Smooth muscle cell of the brain vasculature (primary cell): ENCODE measurements around the gene PHF21A.
A peak's percentile ranks its signal among the peaks of the same experiment; 100 is the strongest.
"Not testable (repeated sequence)": the region's sequence is repeated elsewhere in the genome, so short reads cannot be mapped to it uniquely, and the experiment has no call there.

ENCODE experiments used
- DNase-seq: peaks from one replicate; pipeline ENCODE4 v3.0.0-alpha.2; 2012; ENCODE audit warnings: low read depth, low spot score

The PHF21A gene

GRCh38 chr11:46036009-46036408, 85.2 kb downstream of the PHF21A start:
- no peak for DNase-seq

DNA sequence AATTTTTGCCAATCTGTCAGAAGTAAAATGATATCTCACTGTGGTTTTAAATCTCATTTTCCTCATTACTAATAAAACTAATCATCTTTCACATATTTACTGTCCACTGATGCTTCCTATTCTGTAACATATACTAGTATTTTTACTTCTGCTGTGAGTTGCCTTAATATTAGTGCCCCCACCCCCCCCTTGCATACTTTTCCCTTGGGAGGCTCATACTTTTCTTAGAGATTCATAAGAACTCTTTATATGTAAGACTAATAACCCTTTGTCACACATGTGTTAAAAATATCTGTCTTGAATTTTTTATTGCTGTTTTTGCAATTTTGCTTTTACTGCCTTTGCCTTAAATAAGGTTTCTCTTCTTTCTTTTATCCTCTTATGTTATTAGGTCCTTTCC, 87.2 kb downstream of the PHF21A start:
- DNase-seq = no peak

GRCh38 chr11:46026606-46027293, 94.5 kb downstream of the PHF21A start:
- no peak for DNase-seq

GRCh38 chr11:46020084-46020599, 101.1 kb downstream of the PHF21A start:
- DNase-seq = no peak

GRCh38 chr11:46018651-46019050, 102.6 kb downstream of the PHF21A start:
- no peak for DNase-seq

DNA sequence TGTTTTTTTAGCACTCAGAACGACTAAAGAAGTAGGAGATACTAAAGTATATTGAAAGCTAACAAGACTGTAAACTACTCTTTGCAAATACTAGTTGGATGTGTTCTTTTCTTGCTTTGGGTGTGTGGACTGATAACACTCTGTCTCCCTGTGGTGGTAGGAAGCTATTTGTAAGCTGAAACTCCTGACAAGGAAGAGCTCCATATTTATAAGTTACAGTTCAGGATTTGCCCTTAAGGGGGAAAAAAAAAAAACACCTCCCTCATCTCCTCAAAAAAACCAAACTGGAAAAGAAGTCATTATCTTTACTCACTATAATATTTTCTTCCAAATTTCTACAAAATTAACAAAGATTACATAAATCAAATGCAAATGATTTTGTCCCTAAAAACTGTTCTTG, 103.9 kb downstream of the PHF21A start:
- no peak for DNase-seq

DNA sequence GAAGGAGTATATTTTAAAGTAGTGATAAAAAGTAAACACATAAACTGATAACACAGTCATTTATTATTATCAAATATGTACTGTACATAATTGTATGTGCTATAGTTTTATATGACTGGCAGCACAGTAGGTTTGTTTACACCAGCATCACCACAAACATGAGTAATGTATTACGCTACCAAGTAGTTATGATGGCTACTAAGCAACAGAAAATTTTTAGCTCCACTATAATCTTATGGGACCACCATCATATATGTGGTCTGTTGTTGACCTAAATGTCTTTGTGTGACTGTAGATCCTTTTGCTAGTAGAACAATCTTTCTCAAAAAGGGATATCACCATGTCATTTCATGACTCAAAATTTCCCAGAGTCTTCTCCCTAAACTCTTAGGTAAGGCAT, 105.3 kb downstream of the PHF21A start:
- DNase-seq = no peak

- DNase-seq = not testable (repeated sequence)
Observed at GRCh38 chr11:46014168-46014567, 107.1 kb downstream of the PHF21A start.

GRCh38 chr11:46012185-46012584, 109.1 kb downstream of the PHF21A start:
- no peak for DNase-seq

GRCh38 chr11:46010100-46010499, 111.2 kb downstream of the PHF21A start:
- no peak for DNase-seq

DNA sequence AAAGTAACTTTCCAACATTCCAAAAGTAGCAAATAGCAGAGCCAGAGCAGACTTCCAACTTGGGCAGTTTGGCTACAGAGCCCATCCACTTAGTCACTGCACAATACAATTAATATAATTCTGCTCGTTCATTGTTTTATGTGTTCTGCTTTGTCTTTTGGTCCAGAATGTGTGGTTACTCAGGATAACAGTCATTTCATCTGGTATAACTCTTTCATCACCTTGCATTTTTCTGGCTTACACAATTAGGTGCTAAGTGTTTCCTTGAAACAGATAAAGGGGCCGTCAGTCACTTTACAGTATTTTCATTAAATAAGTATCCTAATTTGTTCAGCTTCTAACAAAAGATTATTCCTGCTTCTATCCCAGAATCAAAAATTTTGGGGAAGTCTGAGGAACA, 111.6 kb downstream of the PHF21A start:
- no peak for DNase-seq

GRCh38 chr11:46006418-46007070, 114.7 kb downstream of the PHF21A start:
- DNase-seq = peak; percentile 41

- no peak for DNase-seq
Observed at GRCh38 chr11:46003572-46003971, 117.7 kb downstream of the PHF21A start.

- no peak for DNase-seq
Observed at GRCh38 chr11:46002189-46002588, 119.1 kb downstream of the PHF21A start.

- no peak for DNase-seq
Observed at GRCh38 chr11:46001448-46001914, 119.8 kb downstream of the PHF21A start.

DNA sequence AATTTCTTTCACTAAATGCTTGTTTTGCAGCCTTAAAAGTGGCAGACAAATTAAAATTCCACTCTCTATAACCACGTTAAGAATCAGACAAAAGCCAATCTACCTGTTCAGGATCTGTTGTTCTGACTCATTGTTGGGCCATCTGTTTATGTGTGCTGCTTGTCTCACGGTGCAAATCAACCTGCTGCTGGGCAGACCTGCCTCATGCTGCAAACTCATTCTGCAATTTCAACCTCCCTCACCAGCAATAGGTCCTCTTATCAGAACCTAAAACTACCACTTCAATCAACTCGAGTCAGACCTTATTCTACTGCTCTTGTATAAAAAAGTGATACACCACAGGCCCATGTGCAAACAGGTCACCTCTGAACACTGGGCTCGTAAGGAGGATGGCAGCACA, 123.7 kb downstream of the PHF21A start:
- no peak for DNase-seq

DNA sequence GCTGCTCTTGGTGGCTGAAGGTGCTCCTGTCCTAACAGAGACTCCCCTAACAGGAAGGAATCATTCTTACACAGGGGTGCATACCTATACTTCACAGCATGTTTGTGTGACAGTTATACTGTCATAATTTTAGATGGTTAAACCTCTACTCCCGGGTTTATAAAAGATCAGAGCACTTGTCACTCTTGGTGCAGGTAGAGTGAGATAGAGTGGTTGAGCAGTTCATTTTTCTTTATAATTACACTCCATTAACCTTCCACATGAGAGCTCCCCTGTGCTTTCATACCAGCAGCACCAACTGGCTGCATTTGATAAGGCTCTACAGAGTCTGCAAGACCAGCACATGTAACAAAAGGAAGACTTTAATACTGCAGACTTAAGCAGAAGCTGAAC, 125.9 kb downstream of the PHF21A start:
- DNase-seq = no peak

GRCh38 chr11:45994371-45995341, 126.6 kb downstream of the PHF21A start:
- no peak for DNase-seq

DNA sequence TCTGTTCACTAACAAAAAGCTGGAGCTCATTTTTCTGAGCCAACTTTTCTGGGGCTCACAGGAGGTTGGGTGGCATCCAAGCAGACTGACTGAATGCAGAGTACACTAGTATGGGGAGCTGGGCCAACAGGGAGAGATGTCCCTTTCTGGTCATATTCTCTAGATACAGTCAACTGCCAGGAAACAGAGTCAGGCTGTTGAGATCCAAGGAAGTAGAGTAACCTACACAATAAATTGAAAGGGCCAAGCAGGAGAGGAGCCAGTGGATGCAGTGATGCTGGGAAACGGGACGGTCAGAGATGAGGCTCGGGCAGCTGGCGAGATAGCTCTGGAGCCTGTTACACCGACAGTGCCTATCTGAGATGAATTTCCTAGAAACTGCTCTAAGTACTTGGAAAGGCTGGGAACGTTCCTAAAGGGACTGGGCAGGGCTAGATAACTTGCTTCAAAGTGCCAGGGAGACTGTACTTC, 127.7 kb downstream of the PHF21A start:
- DNase-seq = no peak

DNA sequence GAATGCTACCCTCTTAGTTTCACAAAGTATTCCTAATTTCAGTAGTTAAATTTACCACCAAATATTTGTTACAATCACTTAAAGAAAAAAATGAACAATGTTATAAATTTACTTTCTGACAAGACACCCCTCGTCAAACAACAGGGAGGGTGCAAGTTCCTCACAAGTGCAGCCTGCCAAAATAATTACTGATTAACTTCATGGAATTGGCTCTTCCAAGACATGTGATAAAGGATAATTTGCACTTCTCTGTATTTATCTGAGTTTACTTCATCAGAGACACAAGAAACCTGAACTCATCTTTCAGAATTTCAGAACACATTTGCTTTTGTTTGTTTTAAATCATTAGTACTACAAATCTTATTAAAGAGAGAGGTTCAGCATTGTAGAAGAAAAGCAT, 132.3 kb downstream of the PHF21A start:
- no peak for DNase-seq

DNA sequence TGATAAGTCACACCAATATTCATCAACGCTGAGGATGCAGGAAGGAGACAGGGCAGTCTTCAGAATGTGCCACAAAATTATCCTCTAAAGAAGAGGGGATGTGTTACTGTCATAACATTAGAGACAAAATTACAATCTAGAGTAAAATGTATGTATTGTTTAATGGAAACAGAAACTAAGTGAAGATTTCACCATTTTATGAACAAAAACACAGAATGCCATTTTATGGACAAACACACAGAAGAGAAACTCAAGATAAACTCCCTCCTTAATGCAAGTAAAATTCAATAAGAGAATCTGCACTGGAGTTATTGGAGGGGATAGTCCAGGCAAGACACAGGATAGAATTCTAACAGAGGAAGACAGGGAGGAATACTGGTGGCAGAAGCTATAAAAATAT, 136.0 kb downstream of the PHF21A start:
- no peak for DNase-seq

- no peak for DNase-seq
Observed at GRCh38 chr11:45984192-45984591, 137.1 kb downstream of the PHF21A start.
